ENCODE measurements around the gene PDGFB.

Gene PDGFB

DNA sequence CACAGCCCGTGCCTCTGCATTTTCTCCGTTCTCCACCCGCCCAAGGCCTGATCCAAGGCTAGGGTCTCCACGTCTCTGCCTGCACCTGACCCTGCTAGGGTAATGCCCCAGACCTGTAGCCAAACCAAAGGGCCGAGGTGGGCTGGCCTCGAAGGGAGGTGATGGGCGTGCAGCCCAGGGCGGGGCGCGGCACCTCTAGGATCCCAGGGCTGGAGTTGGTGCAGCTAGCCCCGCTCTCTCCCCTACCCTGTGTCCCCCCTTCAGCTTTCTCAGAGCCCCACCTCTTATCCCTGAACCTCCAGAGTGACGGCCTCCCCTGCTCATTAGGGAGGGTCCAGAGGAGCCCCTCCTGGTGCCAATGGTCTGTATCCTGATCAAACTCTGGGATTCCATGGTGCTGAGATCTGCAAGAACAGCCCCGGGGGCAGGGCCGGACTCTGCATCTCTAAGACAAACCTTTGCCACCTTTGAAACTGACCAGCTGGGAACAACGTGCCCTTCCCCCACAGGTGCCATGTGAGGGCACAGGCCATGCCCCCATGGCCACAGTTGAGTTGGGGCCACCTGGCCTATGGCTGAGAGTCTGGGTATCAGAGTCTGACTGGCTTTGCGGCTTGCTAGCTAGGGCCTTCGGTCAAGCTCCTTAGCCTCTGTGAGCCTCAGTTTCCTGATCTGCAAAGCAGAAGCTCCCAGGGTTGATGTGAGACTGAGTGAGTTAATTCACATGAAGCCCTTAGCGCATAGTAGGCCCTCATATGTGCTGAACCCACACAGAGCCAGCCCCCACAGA is 69.2 kb downstream of the PDGFB start:
- Histone ChIP-seq H3K4me1 (ENCODE audit: insufficient read depth, insufficient read length) (peaks cover 27% of the 10 kb centered on the region), H3K36me3 (ENCODE audit: insufficient read depth, insufficient read length, low read length) (no peaks in the 10 kb centered on the region), H3K9me3 (ENCODE audit: insufficient read depth, low read length) (no peaks in the 10 kb centered on the region), H3K4me3 (ENCODE audit: insufficient read length, low read depth) (no peak overlapping the region), H3K27me3 (ENCODE audit: insufficient read depth, insufficient read length) (no peaks in the 10 kb centered on the region), H3K9ac (ENCODE audit: insufficient read length, low read depth) (peak overlapping the region; percentile 61)
- DNase-seq (ENCODE audit: low read depth, low spot score) = no peak
- TF ChIP-seq ZNF274 (IDR thresholded peaks at IDR 0.05; ENCODE audit: low read depth, low read length) (no peak), SUZ12 (IDR thresholded peaks at IDR 0.05; ENCODE audit: extremely low read depth, insufficient read depth, insufficient read length) (no peak), YY1 (IDR thresholded peaks at IDR 0.05; ENCODE audit: insufficient read depth, insufficient read length) (no peak)

DNA sequence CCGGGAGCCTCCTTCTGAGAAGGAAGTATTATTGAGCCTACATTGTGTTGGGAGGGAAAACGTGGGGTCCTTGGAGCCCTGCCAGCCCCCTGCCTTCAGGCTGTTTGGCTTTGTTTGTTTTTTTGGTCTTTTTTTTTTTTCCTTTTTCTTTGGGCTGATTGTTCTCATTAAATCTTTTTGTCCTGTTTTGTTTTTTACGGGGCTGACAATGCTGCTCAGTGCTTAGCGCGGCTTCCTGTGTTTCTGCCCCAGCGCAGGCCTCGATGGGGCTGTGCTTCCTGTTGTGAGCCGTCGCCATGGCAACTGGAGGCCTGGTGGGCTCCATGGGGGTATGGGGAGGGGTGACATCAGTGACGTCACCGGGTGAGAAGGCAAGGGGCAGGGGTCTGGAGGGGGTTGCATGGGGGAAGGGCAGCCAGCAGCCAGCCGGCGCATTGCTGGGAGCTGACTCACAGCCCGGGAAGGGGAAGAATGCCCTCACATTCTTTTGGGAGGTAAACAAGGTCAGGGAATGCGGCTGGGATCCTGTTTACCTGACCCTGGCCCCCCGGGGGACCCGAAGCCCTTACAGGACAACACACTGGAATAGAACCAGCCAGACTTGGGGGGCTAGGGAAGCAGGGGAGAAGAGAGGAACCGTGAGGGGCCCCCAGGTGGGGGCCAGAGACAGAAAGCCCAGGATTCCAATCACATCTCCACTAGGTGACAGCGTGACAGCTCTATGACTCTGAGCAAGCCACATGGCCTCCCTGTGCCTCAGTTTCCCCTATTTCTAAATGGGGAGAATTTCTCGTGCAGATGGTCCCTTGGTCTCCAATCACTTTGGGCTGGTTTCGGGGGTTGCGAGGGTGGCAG is 70.1 kb downstream of the PDGFB start:
- peak overlapping the region; percentile 1 for H3K9ac ChIP-seq (ENCODE audit: insufficient read length, low read depth)

DNA sequence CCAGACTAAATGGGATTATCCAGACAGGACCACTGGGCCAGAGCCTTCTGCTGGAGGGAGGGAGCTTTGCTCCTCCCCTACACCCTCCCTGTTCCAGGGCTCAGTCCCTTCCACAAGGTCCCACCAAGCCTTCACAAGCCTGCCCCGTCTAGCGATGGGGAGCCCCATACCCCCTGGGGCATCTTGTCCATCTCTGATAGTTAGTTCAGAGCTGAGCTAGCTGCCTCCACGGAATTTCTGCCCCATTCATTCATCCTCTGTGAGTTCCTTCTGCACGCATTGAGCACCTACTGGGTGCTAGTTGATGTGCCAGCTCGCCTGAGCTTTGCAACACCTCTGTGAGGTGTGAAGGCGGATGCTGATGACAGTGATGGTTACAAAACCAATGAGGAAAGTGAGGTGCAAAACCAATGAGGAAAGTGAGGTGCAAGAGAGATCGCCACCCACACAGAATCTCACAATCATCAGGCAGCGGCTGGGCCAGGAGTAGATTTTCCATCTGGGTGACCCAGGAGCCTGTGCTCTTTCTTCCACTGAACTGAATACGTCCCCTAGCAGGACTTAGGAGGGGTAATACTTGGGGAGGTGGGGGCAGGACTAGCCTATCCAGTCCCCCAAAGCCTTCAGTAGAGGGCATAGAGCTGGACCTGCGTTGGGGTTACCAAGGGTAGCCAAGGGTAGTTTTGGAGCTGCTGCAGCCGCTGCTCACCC is 70.8 kb downstream of the PDGFB start:
- Histone ChIP-seq H3K4me3 (ENCODE audit: insufficient read length, low read depth) (no peak overlapping the region), H3K9ac (ENCODE audit: insufficient read length, low read depth) (peak overlapping the region; percentile 50), H3K36me3 (ENCODE audit: insufficient read depth, insufficient read length, low read length) (no peaks in the 10 kb centered on the region), H3K27me3 (ENCODE audit: insufficient read depth, insufficient read length) (no peaks in the 10 kb centered on the region), H3K9me3 (ENCODE audit: insufficient read depth, low read length) (no peaks in the 10 kb centered on the region), H3K4me1 (ENCODE audit: insufficient read depth, insufficient read length) (peaks cover 29% of the 10 kb centered on the region)
- DNase-seq (ENCODE audit: low read depth, low spot score) = no peak
- TF ChIP-seq ZNF274 (IDR thresholded peaks at IDR 0.05; ENCODE audit: low read depth, low read length) = no peak
- TF ChIP-seq YY1 (IDR thresholded peaks at IDR 0.05; ENCODE audit: insufficient read depth, insufficient read length) = no peak
- no peak for TF ChIP-seq SUZ12 (IDR thresholded peaks at IDR 0.05; ENCODE audit: extremely low read depth, insufficient read depth, insufficient read length)

More for the DNA sequence above, 70.1 kb downstream of the PDGFB start:
- H3K4me3 ChIP-seq (ENCODE audit: insufficient read length, low read depth) = no peak overlapping the region
- no peaks in the 10 kb centered on the region for H3K36me3 ChIP-seq (ENCODE audit: insufficient read depth, insufficient read length, low read length)
- DNase-seq (ENCODE audit: low read depth, low spot score) = peak; percentile 98
- H3K27me3 ChIP-seq (ENCODE audit: insufficient read depth, insufficient read length) = no peaks in the 10 kb centered on the region
- peaks cover 25% of the 10 kb centered on the region for H3K4me1 ChIP-seq (ENCODE audit: insufficient read depth, insufficient read length)
- no peaks in the 10 kb centered on the region for H3K9me3 ChIP-seq (ENCODE audit: insufficient read depth, low read length)
- TF ChIP-seq ZNF274 (IDR thresholded peaks at IDR 0.05; ENCODE audit: low read depth, low read length) (no peak), SUZ12 (IDR thresholded peaks at IDR 0.05; ENCODE audit: extremely low read depth, insufficient read depth, insufficient read length) (no peak), YY1 (IDR thresholded peaks at IDR 0.05; ENCODE audit: insufficient read depth, insufficient read length) (no peak)

All from NT2/D1 (cell line).